ENCODE data around the gene ADCY5. TPM values are rescaled to one million over a fixed set of nuclear protein-coding genes. Genes with fewer than 3 reads are reported as not detected.

The ADCY5 gene
- total RNA-seq, 4 donors from 2014 or later: 0.46 to 3.5 (median 1.3) TPM

DNA sequence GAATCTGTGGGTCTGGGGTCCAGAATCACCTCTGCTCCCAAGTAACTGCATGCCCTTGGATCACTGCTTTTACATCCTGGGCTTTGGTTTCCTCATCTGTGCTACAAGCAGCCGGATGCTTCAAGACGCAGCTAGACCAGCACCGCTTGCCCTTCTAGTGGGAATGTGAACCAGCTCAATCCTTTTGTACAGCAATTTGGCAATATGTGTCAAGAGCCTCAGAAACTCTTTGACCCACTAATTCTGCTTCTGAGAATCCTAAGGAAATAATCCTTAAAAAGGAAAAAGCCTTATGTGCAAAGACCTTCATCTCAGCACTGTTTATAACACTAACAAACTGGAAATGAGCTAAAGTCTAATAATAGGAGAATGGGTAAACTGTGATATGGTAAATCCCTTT, 48.7 kb downstream of the ADCY5 start:
- no peak for DNase-seq (ENCODE audit: low spot score in 2 of 2)
- TF ChIP-seq POLR2A (IDR thresholded peaks at IDR 0.05): no peak
- H3K4me3 ChIP-seq (ENCODE audit: low read depth, poor library complexity, severe bottlenecking): no peak overlapping the region
- intact Hi-C loops (cut with DNase I; ENCODE audit: low total_unique reads): no loop called here
- WGBS, 2 donors: 92 to 93% methylated on average over 3 of the region's 3 CpGs

DNA sequence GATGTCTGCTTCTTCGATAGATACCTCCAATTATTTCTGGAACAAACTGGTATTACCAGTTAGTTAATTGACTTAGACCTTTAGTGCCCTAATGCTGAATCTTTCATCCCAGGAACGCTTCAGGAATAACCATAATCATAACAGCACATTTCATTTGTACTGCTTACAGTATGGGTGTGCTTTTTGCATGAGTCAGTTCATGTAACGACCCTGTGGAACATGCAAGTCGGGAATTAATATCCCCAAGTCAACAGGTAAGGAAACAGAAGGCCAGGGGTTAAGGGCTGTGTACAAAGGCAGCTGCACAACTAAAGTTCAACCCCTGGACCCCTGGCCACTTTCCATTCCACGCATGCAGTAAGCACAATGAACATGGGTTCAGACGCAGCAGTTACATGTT, 49.2 kb downstream of the ADCY5 start:
- intact Hi-C loops (cut with DNase I; ENCODE audit: low total_unique reads): no loop called here
- H3K4me3 ChIP-seq (ENCODE audit: low read depth, poor library complexity, severe bottlenecking): no peak overlapping the region
- TF ChIP-seq, protein P1, sequence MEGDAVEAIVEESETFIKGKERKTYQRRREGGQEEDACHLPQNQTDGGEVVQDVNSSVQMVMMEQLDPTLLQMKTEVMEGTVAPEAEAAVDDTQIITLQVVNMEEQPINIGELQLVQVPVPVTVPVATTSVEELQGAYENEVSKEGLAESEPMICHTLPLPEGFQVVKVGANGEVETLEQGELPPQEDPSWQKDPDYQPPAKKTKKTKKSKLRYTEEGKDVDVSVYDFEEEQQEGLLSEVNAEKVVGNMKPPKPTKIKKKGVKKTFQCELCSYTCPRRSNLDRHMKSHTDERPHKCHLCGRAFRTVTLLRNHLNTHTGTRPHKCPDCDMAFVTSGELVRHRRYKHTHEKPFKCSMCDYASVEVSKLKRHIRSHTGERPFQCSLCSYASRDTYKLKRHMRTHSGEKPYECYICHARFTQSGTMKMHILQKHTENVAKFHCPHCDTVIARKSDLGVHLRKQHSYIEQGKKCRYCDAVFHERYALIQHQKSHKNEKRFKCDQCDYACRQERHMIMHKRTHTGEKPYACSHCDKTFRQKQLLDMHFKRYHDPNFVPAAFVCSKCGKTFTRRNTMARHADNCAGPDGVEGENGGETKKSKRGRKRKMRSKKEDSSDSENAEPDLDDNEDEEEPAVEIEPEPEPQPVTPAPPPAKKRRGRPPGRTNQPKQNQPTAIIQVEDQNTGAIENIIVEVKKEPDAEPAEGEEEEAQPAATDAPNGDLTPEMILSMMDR (IDR thresholded peaks at IDR 0.05): no peak
- no peak for TF ChIP-seq POLR2A (IDR thresholded peaks at IDR 0.05)
- WGBS, 2 donors: 48 to 52% methylated on average over 6 of the region's 6 CpGs
- DNase-seq (ENCODE audit: low spot score in 2 of 2): no peak

DNA sequence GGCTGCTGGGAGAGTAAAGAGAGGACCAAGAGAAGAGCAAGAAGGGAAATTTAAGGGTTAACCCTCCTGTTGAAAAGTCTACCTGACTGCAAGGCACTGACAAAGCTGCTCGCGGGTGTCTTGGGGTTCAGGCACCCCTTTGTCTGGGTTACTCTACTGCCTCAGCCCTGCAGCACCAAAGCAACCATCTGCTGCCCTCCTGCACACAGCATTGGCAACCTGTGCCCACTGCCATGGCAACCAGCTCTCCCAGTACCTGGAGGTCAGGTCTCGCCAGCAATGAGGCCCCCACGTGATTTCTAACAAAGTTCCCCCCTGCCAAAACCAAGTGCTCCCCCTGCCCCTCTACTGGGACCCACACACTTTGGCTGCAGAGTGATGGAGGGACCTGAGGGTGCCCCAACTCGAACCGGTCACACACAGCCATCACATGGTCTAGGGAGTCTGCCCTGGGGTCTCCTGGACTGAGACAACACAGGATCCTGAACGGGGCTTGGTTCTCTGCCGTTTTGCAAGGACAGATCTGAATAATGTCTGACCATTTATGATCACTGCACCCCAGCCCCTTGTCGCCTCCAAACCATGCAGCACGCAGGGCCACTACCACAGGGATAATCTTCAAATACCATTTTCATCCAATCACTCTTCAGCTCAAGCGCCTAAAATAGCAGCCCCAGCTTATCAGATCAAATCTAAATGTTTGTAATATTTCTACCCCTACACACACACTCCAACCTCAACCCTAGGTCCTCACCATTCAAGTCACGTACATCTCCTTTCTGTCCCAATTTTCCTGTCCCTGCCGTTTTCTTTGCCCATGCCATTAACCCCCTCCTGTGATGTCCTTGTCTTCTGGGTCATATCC, 50.7 kb downstream of the ADCY5 start:
- H3K4me3 ChIP-seq (ENCODE audit: low read depth, poor library complexity, severe bottlenecking): no peak overlapping the region
- 74 to 76% methylated on average over 13 of the region's 13 CpGs for WGBS, 2 donors
- TF ChIP-seq, protein P1 (IDR thresholded peaks at IDR 0.05): no peak
- TF ChIP-seq POLR2A (IDR thresholded peaks at IDR 0.05): no peak
- intact Hi-C loops (cut with DNase I; ENCODE audit: low total_unique reads): no loop called here
- no peak for DNase-seq (ENCODE audit: low spot score in 2 of 2)

DNA sequence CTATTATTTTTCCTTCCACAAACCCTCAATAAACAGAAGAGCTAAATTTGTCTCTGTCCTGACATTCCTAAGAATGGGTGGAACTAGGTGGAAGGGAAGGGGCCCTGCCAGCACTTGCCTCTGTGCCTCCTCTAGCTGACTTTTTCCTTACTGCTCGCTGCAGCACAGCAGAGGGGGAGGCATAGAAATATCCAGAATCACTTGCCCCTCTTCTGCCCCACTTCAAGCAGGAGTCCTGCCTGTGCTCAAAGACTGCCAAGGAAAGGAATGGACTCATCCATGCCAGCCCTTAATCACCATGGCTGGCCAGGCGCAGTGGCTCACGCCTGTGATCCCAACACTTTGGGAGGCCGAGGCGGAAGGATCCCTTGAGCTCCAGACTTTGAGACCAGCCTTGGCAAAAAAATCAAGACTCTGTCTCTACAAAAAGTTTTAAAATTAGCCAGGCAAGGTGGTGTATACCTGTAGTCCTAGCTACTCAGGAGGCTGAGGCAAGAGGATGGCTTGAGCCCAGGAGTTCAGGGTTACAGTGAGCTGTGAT, 51.8 kb downstream of the ADCY5 start:
- WGBS, 2 donors: 81 to 88% methylated on average over 5 of the region's 5 CpGs
- DNase-seq (ENCODE audit: low spot score in 2 of 2): no peak
- intact Hi-C loops (cut with DNase I; ENCODE audit: low total_unique reads): no loop called here
- no peak for TF ChIP-seq POLR2A (IDR thresholded peaks at IDR 0.05)
- TF ChIP-seq, protein P1 (IDR thresholded peaks at IDR 0.05): no peak
- H3K4me3 ChIP-seq (ENCODE audit: low read depth, poor library complexity, severe bottlenecking): no peak overlapping the region

DNA sequence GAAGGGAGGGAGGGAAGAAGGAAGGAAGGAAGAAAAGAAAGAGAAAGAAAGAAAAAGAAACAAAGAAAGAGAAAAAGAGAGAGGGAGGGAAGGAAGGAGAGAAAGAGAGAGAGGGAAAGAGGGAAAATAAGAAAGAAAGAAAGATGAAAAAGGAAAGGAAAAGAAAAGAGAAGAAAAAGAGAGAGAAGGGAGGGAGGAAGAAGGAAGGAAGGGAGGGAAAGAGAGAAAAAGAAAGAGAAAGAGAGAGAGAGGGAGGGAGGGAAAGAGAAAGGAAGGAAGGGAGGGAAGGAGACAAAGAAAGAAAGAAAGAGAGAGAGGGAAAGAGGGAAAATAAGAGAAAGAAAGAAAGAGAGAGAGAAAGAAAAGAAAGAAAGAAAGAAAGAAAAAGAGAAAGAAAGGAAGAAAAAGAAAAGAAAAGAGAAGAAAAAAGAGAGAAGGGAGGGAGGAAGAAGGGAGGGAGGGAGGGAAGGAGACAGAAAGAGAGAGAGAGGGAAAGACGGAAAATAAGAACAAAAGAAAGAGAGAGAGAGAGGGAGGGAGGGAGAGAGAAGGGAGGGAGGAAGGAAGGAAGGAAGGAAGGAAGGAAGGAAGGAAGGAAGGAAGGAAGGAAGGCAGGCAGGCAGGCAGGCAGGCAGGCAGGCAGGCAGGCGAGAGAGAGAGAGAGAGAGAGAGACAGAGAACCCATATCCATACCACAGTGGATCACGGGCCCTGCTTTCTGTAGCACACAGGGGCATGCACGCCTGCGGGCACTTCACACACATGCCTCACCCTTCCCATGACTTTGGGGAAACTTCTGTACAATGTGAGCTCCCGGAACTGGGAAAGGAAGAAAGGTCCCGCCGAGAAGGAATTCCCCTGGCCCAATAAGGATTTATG, 52.5 kb downstream of the ADCY5 start:
- no peak for DNase-seq (ENCODE audit: low spot score in 2 of 2)
- intact Hi-C loops (cut with DNase I; ENCODE audit: low total_unique reads): no loop called here
- 33 to 36% methylated on average over 7 of the region's 8 CpGs for WGBS, 2 donors
- TF ChIP-seq, protein P1 (IDR thresholded peaks at IDR 0.05): no peak
- TF ChIP-seq POLR2A (IDR thresholded peaks at IDR 0.05): no peak
- no peak overlapping the region for H3K4me3 ChIP-seq (ENCODE audit: low read depth, poor library complexity, severe bottlenecking)

DNA sequence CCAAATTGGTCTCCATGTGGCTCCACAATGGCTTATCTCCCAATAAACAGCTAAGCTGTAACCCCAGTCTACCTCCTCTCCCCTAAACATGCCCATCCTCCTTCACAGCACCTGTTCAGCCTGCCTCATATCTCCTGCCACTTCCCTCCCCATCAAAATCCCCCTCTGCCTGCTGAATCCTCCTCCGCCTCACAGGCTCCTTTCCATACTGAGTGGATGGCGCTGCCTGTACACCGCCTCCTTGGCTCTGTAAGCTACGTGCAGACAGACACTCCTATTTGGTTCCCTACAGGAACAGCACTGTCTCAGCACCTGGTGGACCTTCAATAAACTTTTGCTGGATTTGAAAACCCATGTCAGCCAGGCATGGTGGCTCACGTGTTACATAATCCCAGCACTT, 53.7 kb downstream of the ADCY5 start:
- 92 to 93% methylated on average over 5 of the region's 5 CpGs for WGBS, 2 donors
- no peak for TF ChIP-seq POLR2A (IDR thresholded peaks at IDR 0.05)
- TF ChIP-seq, protein P1 (IDR thresholded peaks at IDR 0.05): no peak
- intact Hi-C loops (cut with DNase I; ENCODE audit: low total_unique reads): no loop called here
- H3K4me3 ChIP-seq (ENCODE audit: low read depth, poor library complexity, severe bottlenecking): no peak overlapping the region
- DNase-seq (ENCODE audit: low spot score in 2 of 2): no peak

Data from lower leg skin (tissue), 4 donors.